H1 (cell line): ENCODE measurements around the gene WDFY4. TPM values are rescaled to one million over a fixed set of nuclear protein-coding genes. Genes with fewer than 3 reads are reported as not detected.

Experiments
- CTCF ChIA-PET: fragments of 300-600 bp; sonication (Branson Sonifier 250); formaldehyde crosslinking; loops from one replicate; lab custom pipeline; 2021; ENCODE audit not compliant: partially characterized antibody; lab: Charles Lee
- POLR2A ChIA-PET: fragments of 300-600 bp; sonication (Branson Sonifier 250); formaldehyde crosslinking; loops from one replicate; lab custom pipeline; 2021; ENCODE audit warnings: inconsistent platforms; ENCODE audit not compliant: partially characterized antibody; lab: Charles Lee
- DNase-seq, 2 experiments: peaks; one replicate each; pipeline versions ENCODE4 v3.0.0 to v3.0.0-alpha.2; 2010 to 2022; ENCODE audit warnings: low spot score in 2 of 2, low read depth in 1 of 2, mixed read lengths in 1 of 2
- FAIRE-seq: peaks from 2 replicates; lab custom pipeline; 2011; peaks lifted over from hg19 to GRCh38; lab: Jason Lieb, UNC
- H2AFZ ChIP-seq: 2 replicates; pipeline ENCODE4 v1.8.1; 2012; ENCODE audit warnings: low read length, inconsistent platforms
- H2AK5ac ChIP-seq: 2 replicates; pipeline ENCODE4 v1.6.1; 2013; ENCODE audit warnings: low read depth, low read length
- H2BK120ac ChIP-seq: replicated peaks from 2 replicates; pipeline ENCODE3; 2013; ENCODE audit warnings: low read depth, low read length, inconsistent platforms
- H2BK12ac ChIP-seq: 2 replicates; pipeline ENCODE4 v1.6.1; 2013; ENCODE audit warnings: low read depth, low read length
- H2BK15ac ChIP-seq: 2 replicates; pipeline ENCODE4 v1.6.1; 2013; ENCODE audit warnings: low read length
- H2BK20ac ChIP-seq: 2 replicates; pipeline ENCODE4 v1.6.1; 2013; ENCODE audit warnings: low read length
- H2BK5ac ChIP-seq: 2 replicates; pipeline ENCODE4 v1.6.1; 2013; ENCODE audit warnings: low read depth, low read length
- H3K14ac ChIP-seq: 2 replicates; pipeline ENCODE4 v1.6.1; 2013; ENCODE audit warnings: inconsistent platforms; ENCODE audit not compliant: insufficient read length
- H3K18ac ChIP-seq: 2 replicates; pipeline ENCODE4 v1.6.1; 2013; ENCODE audit warnings: low read length; ENCODE audit errors: extremely low read depth
- H3K23ac ChIP-seq: 2 replicates; pipeline ENCODE4 v1.6.1; 2013; ENCODE audit warnings: inconsistent platforms; ENCODE audit not compliant: insufficient read length
- H3K23me2 ChIP-seq: 2 replicates; pipeline ENCODE4 v1.6.1; 2013; ENCODE audit warnings: low read depth, low read length
- H3K27ac ChIP-seq: 2 replicates; pipeline ENCODE4 v1.6.1; 2011; ENCODE audit warnings: low read depth, low read length, inconsistent platforms
- H3K27me3 ChIP-seq, 4 experiments: replicated peaks in 1 of 4; 1 replicate in 1 of 4; 2 replicates in 3 of 4; pipeline versions ENCODE4 v1.6.1 to v1.8.1; 2011 to 2013; ENCODE audit warnings: low read length in 3 of 4, mild to moderate bottlenecking in 3 of 4, inconsistent platforms in 2 of 4, mixed read lengths in 2 of 4, moderate library complexity in 1 of 4; ENCODE audit not compliant: control insufficient read depth in 3 of 4, insufficient read depth in 3 of 4; ENCODE audit errors: extremely low read depth in 1 of 4
- H3K36me3 ChIP-seq, 4 experiments: 2 replicates each; pipeline versions ENCODE4 v1.6.1 to v1.8.1; 2011 to 2013; ENCODE audit warnings: mild to moderate bottlenecking in 4 of 4, low read length in 3 of 4, moderate library complexity in 2 of 4, control low read depth in 1 of 4, inconsistent platforms in 1 of 4; ENCODE audit not compliant: insufficient read depth in 4 of 4, control insufficient read depth in 2 of 4
- H3K4ac ChIP-seq: replicated peaks from 2 replicates; pipeline ENCODE3; 2013; ENCODE audit warnings: low read length, low read depth, mixed read lengths, inconsistent platforms; ENCODE audit not compliant: insufficient read length
- H3K4me1 ChIP-seq, 4 experiments: replicated peaks in 1 of 4; 1 replicate in 1 of 4; 2 replicates in 3 of 4; pipeline versions ENCODE4 v1.6.1 to v1.8.1; 2011 to 2013; ENCODE audit warnings: low read length in 3 of 4, inconsistent platforms in 2 of 4, mixed read lengths in 1 of 4; ENCODE audit not compliant: insufficient read depth in 4 of 4, control insufficient read depth in 3 of 4
- H3K4me2 ChIP-seq, 2 experiments: 2 replicates each; pipeline versions ENCODE4 v1.6.1 to v1.8.1; 2011 to 2013; ENCODE audit warnings: low read depth in 2 of 2, low read length in 2 of 2, control low read depth in 1 of 2, inconsistent platforms in 1 of 2, mild to moderate bottlenecking in 1 of 2; ENCODE audit not compliant: insufficient read depth in 1 of 2
- H3K4me3 ChIP-seq, 4 experiments: fragments of 200-600, 300-600 bp in 1 of 4; sonication (generic), shearing (Covaris generic), sonication (Bioruptor Twin) in 1 of 4; 2 replicates each; pipeline versions ENCODE4 v1.5.1 to v1.8.1; 2011 to 2016; ENCODE audit warnings: low read length in 4 of 4, low read depth in 3 of 4, control low read depth in 2 of 4, inconsistent platforms in 2 of 4, mild to moderate bottlenecking in 2 of 4, mixed read lengths in 1 of 4, moderate library complexity in 1 of 4; ENCODE audit not compliant: insufficient read depth in 2 of 4; ENCODE audit errors: extremely low read depth in 1 of 4
- H3K56ac ChIP-seq: replicated peaks from 2 replicates; pipeline ENCODE3; 2013; ENCODE audit warnings: low read depth, mild to moderate bottlenecking, mixed read lengths, low read length, inconsistent platforms; ENCODE audit not compliant: insufficient read length
- H3K79me1 ChIP-seq: 2 replicates; pipeline ENCODE4 v1.6.1; 2013; ENCODE audit warnings: low read depth, low read length, control low read depth
- H3K79me2 ChIP-seq, 2 experiments: 2 replicates each; pipeline versions ENCODE4 v1.6.1 to v1.8.1; 2012 to 2013; ENCODE audit warnings: low read length in 2 of 2, mild to moderate bottlenecking in 2 of 2, inconsistent platforms in 1 of 2; ENCODE audit not compliant: insufficient read depth in 2 of 2, control insufficient read depth in 1 of 2
- H3K9ac ChIP-seq, 4 experiments: replicated peaks in 1 of 4; 1 replicate in 1 of 4; 2 replicates in 3 of 4; pipeline versions ENCODE4 v1.6.1 to v1.8.1; 2011 to 2013; ENCODE audit warnings: low read depth in 3 of 4, low read length in 3 of 4, control low read depth in 2 of 4, mild to moderate bottlenecking in 2 of 4, moderate library complexity in 2 of 4, inconsistent platforms in 1 of 4; ENCODE audit errors: extremely low read depth in 1 of 4
- H3K9me3 ChIP-seq, 2 experiments: 2 replicates each; pipeline versions ENCODE4 v1.6.1 to v1.8.1; 2012 to 2013; ENCODE audit warnings: mild to moderate bottlenecking in 2 of 2, moderate library complexity in 2 of 2, control low read depth in 1 of 2, inconsistent platforms in 1 of 2, low read depth in 1 of 2, low read length in 1 of 2, mixed read lengths in 1 of 2; ENCODE audit not compliant: insufficient read depth in 2 of 2
- H4K20me1 ChIP-seq, 2 experiments: replicated peaks in 1 of 2; 2 replicates each; pipeline versions ENCODE3 to v1.8.1; 2011 to 2013; ENCODE audit warnings: inconsistent platforms in 2 of 2, low read length in 2 of 2, mild to moderate bottlenecking in 1 of 2; ENCODE audit not compliant: insufficient read depth in 2 of 2, control insufficient read depth in 1 of 2
- H4K5ac ChIP-seq: 2 replicates; pipeline ENCODE4 v1.6.1; 2013; ENCODE audit warnings: low read length, low read depth, mixed read lengths, inconsistent platforms; ENCODE audit not compliant: insufficient read length
- H4K8ac ChIP-seq: 2 replicates; pipeline ENCODE4 v1.8.0; 2013; ENCODE audit warnings: mild to moderate bottlenecking, moderate library complexity, low read length, inconsistent platforms; ENCODE audit not compliant: insufficient read depth; ENCODE audit errors: extremely low read depth
- H4K91ac ChIP-seq: replicated peaks from 2 replicates; pipeline ENCODE3; 2013; ENCODE audit warnings: low read length, mixed read lengths, inconsistent platforms; ENCODE audit not compliant: insufficient read length
- BACH1 ChIP-seq: IDR thresholded peaks from 2 replicates; pipeline ENCODE4 v1.6.1; 2012; ENCODE audit warnings: low read length, improper control_type of control experiment
- CHD2 ChIP-seq: IDR thresholded peaks from 2 replicates; pipeline ENCODE4 v1.6.1; 2012; ENCODE audit warnings: low read length, improper control_type of control experiment
- EZH2 ChIP-seq: fragments of 200-600 bp; sonication (generic); IDR thresholded peaks from 2 replicates; pipeline ENCODE4 v1.7.1; 2012; ENCODE audit warnings: low read depth, mild to moderate bottlenecking, moderate library complexity, low read length, inconsistent platforms; ENCODE audit not compliant: severe bottlenecking
- GTF2F1 ChIP-seq: IDR thresholded peaks from 2 replicates; pipeline ENCODE4 v1.6.1; 2012; ENCODE audit warnings: low read depth, low read length, improper control_type of control experiment, borderline replicate concordance
- KDM1A ChIP-seq: fragments of 200-600, 300-600 bp; sonication (generic); IDR thresholded peaks from 2 replicates; pipeline ENCODE4 v1.7.1; 2016; ENCODE audit warnings: mild to moderate bottlenecking, low read length, borderline replicate concordance
- RFX5 ChIP-seq: IDR thresholded peaks from 2 replicates; pipeline ENCODE4 v1.6.1; 2011; ENCODE audit warnings: low read depth, low read length, improper control_type of control experiment, borderline replicate concordance
- SIN3A ChIP-seq, 2 experiments: IDR thresholded peaks in 1 of 2; conservative IDR thresholded peaks in 1 of 2; 2 replicates each; pipeline ENCODE4 v1.6.1; 2011 to 2012; ENCODE audit warnings: low read length in 2 of 2, improper control_type of control experiment in 1 of 2, low read depth in 1 of 2, mild to moderate bottlenecking in 1 of 2
- TAF7 ChIP-seq: optimal IDR thresholded peaks from 2 replicates; pipeline ENCODE3; 2011; ENCODE audit warnings: low read depth, mild to moderate bottlenecking, inconsistent platforms, low read length, moderate library complexity, borderline replicate concordance
- TEAD4 ChIP-seq: IDR thresholded peaks from 2 replicates; pipeline ENCODE4 v1.6.1; 2012; ENCODE audit warnings: low read depth, low read length, inconsistent platforms, mixed read lengths
- USF2 ChIP-seq: IDR thresholded peaks from 2 replicates; pipeline ENCODE4 v1.6.1; 2011; ENCODE audit warnings: low read length, improper control_type of control experiment
- WGBS, 2 experiments: shearing (Covaris generic) in 1 of 2; methylation state at CpG; one replicate each; pipeline versions ENCODE4 v1.1.6 to v1.1.7; 2013 to 2015; ENCODE audit warnings: low lambda C conversion rate in 2 of 2, mixed read lengths in 2 of 2, inconsistent platforms in 1 of 2, low coverage in 1 of 2, missing lambda C conversion rate in 1 of 2; ENCODE audit not compliant: insufficient replicate concordance in 2 of 2, insufficient coverage in 1 of 2, insufficient read length in 1 of 2; ENCODE audit errors: extremely low coverage in 1 of 2, missing lambda C conversion rate in 1 of 2; 5-methylcytosine and 5-hydroxymethylcytosine counted together
- polyA plus RNA-seq, 7 experiments: library from polyadenylated mRNA; depleted of rRNA in 3 of 7; stranded (reverse) in 5 of 7; unstranded in 2 of 7; fragments of >200 nt in 5 of 7; fragments of 200-250 nt in 2 of 7; gene quantifications; 1 replicate in 5 of 7; 2 replicates in 1 of 7; 4 replicates in 1 of 7; pipeline versions ENCODE4 v1.2.1 to v1.2.3, GENCODE V29; 2011 to 2013; ENCODE audit warnings: missing spikeins in 2 of 7, mixed read lengths in 2 of 7
- total RNA-seq: library from RNA; stranded (reverse); fragmentation: NEBNext Ultra II Directional; extraction: Animal tissue kit (Norgen Biotek cat#: 25700); gene quantifications from 2 replicates; pipeline ENCODE4 v1.2.1, GENCODE V29; 2021

The WDFY4 gene
- total and polyA plus RNA-seq, 2 of the 8 experiments (the other 6 are each of a cell fraction or from before 2014, with no cell fraction given): not detected

DNA sequence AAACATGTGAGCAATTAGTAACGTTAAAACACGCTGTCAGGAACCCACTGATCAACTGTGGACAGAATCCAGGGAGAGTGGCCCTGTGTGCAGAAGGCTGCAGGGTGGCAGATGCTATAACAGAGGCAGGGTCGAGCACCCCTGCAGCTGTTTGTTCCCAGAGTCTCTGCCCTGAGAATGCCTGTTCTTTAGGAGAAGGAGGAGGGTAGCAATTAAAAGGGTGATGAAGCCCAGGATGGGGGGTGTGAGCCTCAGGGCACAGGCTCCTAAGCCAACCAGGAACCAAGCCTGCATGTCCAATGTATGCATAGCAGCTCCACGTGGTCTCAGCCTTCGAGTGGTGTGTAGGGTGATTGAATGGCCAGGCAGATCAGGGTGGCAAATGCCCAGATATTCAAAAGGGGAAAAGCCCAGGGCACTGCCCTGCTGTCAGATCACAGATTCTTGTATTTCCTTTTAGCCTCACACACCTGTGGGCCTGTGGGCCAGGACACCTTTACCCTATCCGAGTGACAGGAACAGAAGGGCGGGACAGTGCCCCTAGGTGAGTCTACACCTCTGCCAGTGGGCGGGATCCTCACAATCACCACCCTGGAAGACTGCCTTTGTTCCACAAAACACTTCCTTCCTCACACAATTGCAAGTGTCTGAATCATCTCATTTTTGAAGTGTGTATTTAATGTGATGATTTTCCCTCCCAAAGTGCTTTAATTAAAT is 7.3 kb downstream of the WDFY4 start:
- no peak overlapping the region for H3K18ac ChIP-seq
- no peak overlapping the region for H3K4me2 ChIP-seq
- no peaks in the 10 kb centered on the region; a peak in 1 of 7 replicates for H3K27me3 ChIP-seq
- H3K4me3 ChIP-seq: no peak overlapping the region
- H4K91ac ChIP-seq: no peak overlapping the region
- no peak overlapping the region for H2BK5ac ChIP-seq
- no peaks in the 10 kb centered on the region for H4K20me1 ChIP-seq
- no peaks in the 10 kb centered on the region for H3K79me1 ChIP-seq
- no peaks in the 10 kb centered on the region for H3K23me2 ChIP-seq
- POLR2A ChIA-PET: no interaction called here
- no peak overlapping the region for H3K9ac ChIP-seq
- no peak overlapping the region for H3K27ac ChIP-seq
- H2AK5ac ChIP-seq: no peak overlapping the region
- no peak overlapping the region for H3K56ac ChIP-seq
- no peak overlapping the region for H4K8ac ChIP-seq
- CTCF ChIA-PET: no interaction called here
- H2BK20ac ChIP-seq: no peak overlapping the region
- H3K36me3 ChIP-seq: no peaks in the 10 kb centered on the region
- FAIRE-seq (no peak), DNase-seq (peak in 1 of 2 experiments; percentile 41)
- peaks cover 0 to 5% (median 0%) of the 10 kb centered on the region in 4 experiments; a peak in 2 of 7 replicates for H3K4me1 ChIP-seq
- no peaks in the 10 kb centered on the region for H3K9me3 ChIP-seq
- H3K14ac ChIP-seq: no peak overlapping the region
- H2AFZ ChIP-seq: no peak overlapping the region
- 80% methylated on average over 8 of the region's 8 CpGs; no CpG with 5 or more reads in 1 of the 2 experiments for WGBS, 2 experiments
- H4K5ac ChIP-seq: no peak overlapping the region
- no peak overlapping the region for H3K4ac ChIP-seq
- H3K79me2 ChIP-seq: no peaks in the 10 kb centered on the region
- H2BK12ac ChIP-seq: no peak overlapping the region
- TF ChIP-seq EZH2 (no peak), GTF2F1 (no peak), BACH1 (no peak), TAF7 (no peak), KDM1A (no peak), USF2 (no peak), TEAD4 (no peak), RFX5 (no peak), SIN3A (conservative IDR thresholded peaks at IDR 0.05 in 1 of 2, IDR thresholded peaks at IDR 0.05 in 1 of 2; ENCODE audit: low read depth in 1 of 2, low read length in 2 of 2) (no peak), CHD2 (no peak)
- H3K23ac ChIP-seq: no peak overlapping the region
- no peak overlapping the region for H2BK15ac ChIP-seq
- no peak overlapping the region for H2BK120ac ChIP-seq
